CD4-positive, alpha-beta T cell treated with Interleukin-21 for 1 hour (primary cell): ENCODE measurements around the gene CDC42EP4.

Source experiments
- DNase-seq: peaks from one replicate; pipeline ENCODE4 v3.0.0-alpha.2; 2020

The CDC42EP4 gene

GRCh38 chr17:73311781-73312641 lies at the start of gene CDC42EP4:
CDC42EP4 (minus strand) TSS chr17:73312001; CDS start chr17:73286500, 25,501 bp downstream.
- peak; percentile 86 for DNase-seq

- no peak for DNase-seq
Observed at GRCh38 chr17:73360961-73361761, 49.4 kb upstream of the CDC42EP4 start.

GRCh38 chr17:73359987-73360410 lies 48.2 kb upstream of the CDC42EP4 start:
- DNase-seq = no peak

GRCh38 chr17:73359352-73359751 lies 47.6 kb upstream of the CDC42EP4 start:
- DNase-seq = no peak

- DNase-seq = no peak
Observed at GRCh38 chr17:73358668-73359067, 46.9 kb upstream of the CDC42EP4 start.

GRCh38 chr17:73357981-73358380 lies 46.2 kb upstream of the CDC42EP4 start:
- DNase-seq = no peak

GRCh38 chr17:73357318-73357717 lies 45.5 kb upstream of the CDC42EP4 start:
- no peak for DNase-seq

GRCh38 chr17:73356561-73357170 lies 44.9 kb upstream of the CDC42EP4 start:
- DNase-seq = no peak

- no peak for DNase-seq
Observed at GRCh38 chr17:73354423-73355284, 42.9 kb upstream of the CDC42EP4 start.

- DNase-seq = no peak
Observed at GRCh38 chr17:73352261-73352660, 40.5 kb upstream of the CDC42EP4 start.

- DNase-seq = no peak
Observed at GRCh38 chr17:73351764-73352163, 40.0 kb upstream of the CDC42EP4 start.

GRCh38 chr17:73350864-73351263 lies 39.1 kb upstream of the CDC42EP4 start:
- no peak for DNase-seq

- no peak for DNase-seq
Observed at GRCh38 chr17:73349647-73350046, 37.8 kb upstream of the CDC42EP4 start.

- no peak for DNase-seq
Observed at GRCh38 chr17:73349138-73349537, 37.3 kb upstream of the CDC42EP4 start.

- no peak for DNase-seq
Observed at GRCh38 chr17:73348829-73349095, 37.0 kb upstream of the CDC42EP4 start.

- DNase-seq = no peak
Observed at GRCh38 chr17:73348018-73348828, 36.4 kb upstream of the CDC42EP4 start.

- DNase-seq = no peak
Observed at GRCh38 chr17:73347351-73347750, 35.5 kb upstream of the CDC42EP4 start.

- no peak for DNase-seq
Observed at GRCh38 chr17:73346501-73347162, 34.8 kb upstream of the CDC42EP4 start.

GRCh38 chr17:73343739-73344454 lies 32.1 kb upstream of the CDC42EP4 start:
- DNase-seq = no peak

GRCh38 chr17:73343168-73343634 lies 31.4 kb upstream of the CDC42EP4 start:
- no peak for DNase-seq
